ENCODE results near the gene LYZL4. TPM values are rescaled to one million over a fixed set of nuclear protein-coding genes. Genes with fewer than 3 reads are reported as not detected.
A peak's percentile ranks its signal among the peaks of the same experiment; 100 is the strongest.

The LYZL4 gene
- total RNA-seq, 1 donor from 2014 or later = not detected

GRCh38 chr3:42432485-42432884, 22.1 kb upstream of the LYZL4 start:
- ATAC-seq (ENCODE audit: poor library complexity) = no peak
- intact Hi-C loops (cut with DNase I) = no loop called here
- no peak for DNase-seq

- DNase-seq = no peak
- intact Hi-C loops (cut with DNase I) = no loop called here
- ATAC-seq (ENCODE audit: poor library complexity) = peak; percentile 36
Observed at GRCh38 chr3:42430781-42431532, 20.5 kb upstream of the LYZL4 start.

GRCh38 chr3:42428830-42429229, 18.4 kb upstream of the LYZL4 start:
- intact Hi-C loops (cut with DNase I) = no loop called here
- ATAC-seq (ENCODE audit: poor library complexity) (no peak), DNase-seq (no peak)

GRCh38 chr3:42425736-42426407, 15.5 kb upstream of the LYZL4 start:
- no peak for ATAC-seq (ENCODE audit: poor library complexity)
- intact Hi-C loops (cut with DNase I) = no loop called here
- DNase-seq = no peak

- ATAC-seq (ENCODE audit: poor library complexity) = no peak
Observed at GRCh38 chr3:42424911-42425310, 14.5 kb upstream of the LYZL4 start.

GRCh38 chr3:42421818-42422796, 11.7 kb upstream of the LYZL4 start:
- intact Hi-C loops (cut with DNase I) = no loop called here
- no peak for DNase-seq
- ATAC-seq (ENCODE audit: poor library complexity) = no peak

More at GRCh38 chr3:42424911-42425310, 14.5 kb upstream of the LYZL4 start:
- DNase-seq = no peak
- intact Hi-C loops (cut with DNase I) = no loop called here

- intact Hi-C loops (cut with DNase I) = no loop called here
- no peak for DNase-seq
- ATAC-seq (ENCODE audit: poor library complexity) = no peak
Observed at GRCh38 chr3:42419563-42419962, 9.2 kb upstream of the LYZL4 start.

- intact Hi-C loops (cut with DNase I) = no loop called here
- no peak for ATAC-seq (ENCODE audit: poor library complexity)
- no peak for DNase-seq
Observed at GRCh38 chr3:42412526-42413155, 2.2 kb upstream of the LYZL4 start.

GRCh38 chr3:42411429-42411828, 1.0 kb upstream of the LYZL4 start:
- intact Hi-C loops (cut with DNase I) = no loop called here
- ATAC-seq (ENCODE audit: poor library complexity) = no peak
- DNase-seq = no peak

GRCh38 chr3:42408156-42408555, 2.3 kb downstream of the LYZL4 start:
- ATAC-seq (ENCODE audit: poor library complexity) (no peak), DNase-seq (no peak)
- intact Hi-C loops (cut with DNase I) = no loop called here

GRCh38 chr3:42406727-42407450, 3.5 kb downstream of the LYZL4 start:
- no peak for DNase-seq
- intact Hi-C loops (cut with DNase I) = no loop called here
- ATAC-seq (ENCODE audit: poor library complexity) = no peak

- ATAC-seq (ENCODE audit: poor library complexity) = no peak
- intact Hi-C loops (cut with DNase I) = no loop called here
Observed at GRCh38 chr3:42405857-42406256, 4.6 kb downstream of the LYZL4 start.

GRCh38 chr3:42403737-42404136, 6.7 kb downstream of the LYZL4 start:
- ATAC-seq (ENCODE audit: poor library complexity) = no peak
- intact Hi-C loops (cut with DNase I) = no loop called here
- no peak for DNase-seq

More at GRCh38 chr3:42405857-42406256, 4.6 kb downstream of the LYZL4 start:
- no peak for DNase-seq

- DNase-seq (no peak), ATAC-seq (ENCODE audit: poor library complexity) (no peak)
- intact Hi-C loops (cut with DNase I) = no loop called here
Observed at GRCh38 chr3:42402394-42403096, 7.9 kb downstream of the LYZL4 start.

- no peak for DNase-seq
- no peak for ATAC-seq (ENCODE audit: poor library complexity)
- intact Hi-C loops (cut with DNase I) = no loop called here
Observed at GRCh38 chr3:42398080-42398479, 12.3 kb downstream of the LYZL4 start.

GRCh38 chr3:42397644-42398043, 12.8 kb downstream of the LYZL4 start:
- DNase-seq (no peak), ATAC-seq (ENCODE audit: poor library complexity) (no peak)

GRCh38 chr3:42394579-42395288, 15.7 kb downstream of the LYZL4 start:
- intact Hi-C loops (cut with DNase I) = no loop called here
- DNase-seq (no peak), ATAC-seq (ENCODE audit: poor library complexity) (no peak)

More at GRCh38 chr3:42397644-42398043, 12.8 kb downstream of the LYZL4 start:
- intact Hi-C loops (cut with DNase I) = no loop called here
